UCSD-AML1 (cell line): ENCODE data around the gene PPP1R12A.

Source experiments
- DNase-seq: peaks from one replicate; lab custom pipeline; 2025; ENCODE audit not compliant: unreplicated experiment; lab: John Stamatoyannopoulos, UW

The PPP1R12A gene

GRCh38 chr12:79769860-79770485 lies 164.9 kb downstream of the PPP1R12A start:
- no peak for DNase-seq

GRCh38 chr12:79769189-79769859 lies 165.6 kb downstream of the PPP1R12A start:
- DNase-seq, result no peak

- DNase-seq, result no peak
Observed at GRCh38 chr12:79766705-79767464, 168.0 kb downstream of the PPP1R12A start.

- DNase-seq, result no peak
Observed at GRCh38 chr12:79765157-79765556, 169.7 kb downstream of the PPP1R12A start.

GRCh38 chr12:79764641-79765040 lies 170.3 kb downstream of the PPP1R12A start:
- DNase-seq, result no peak

GRCh38 chr12:79763766-79764452 lies 171.0 kb downstream of the PPP1R12A start:
- DNase-seq, result no peak

GRCh38 chr12:79761341-79761740 lies 173.6 kb downstream of the PPP1R12A start:
- DNase-seq, result no peak

GRCh38 chr12:79747274-79747673 lies 187.6 kb downstream of the PPP1R12A start:
- no peak for DNase-seq

GRCh38 chr12:79737875-79738718 lies 196.8 kb downstream of the PPP1R12A start:
- DNase-seq, result no peak

- DNase-seq, result no peak
Observed at GRCh38 chr12:79732638-79733037, 202.3 kb downstream of the PPP1R12A start.

GRCh38 chr12:79725987-79726386 lies 208.9 kb downstream of the PPP1R12A start:
- DNase-seq, result no peak
